ENCODE data around the gene WSB2. TPM values are rescaled to one million over a fixed set of nuclear protein-coding genes. Genes with fewer than 3 reads are reported as not detected.

WSB2 gene
- total and polyA plus RNA-seq, 2 of the 8 experiments (the other 6 are each of a cell fraction or from before 2014, with no cell fraction given): 47.5 to 58.2 TPM

GRCh38 chr12:118036672-118037411 is 24.1 kb downstream of the WSB2 start:
- H3K4me1 ChIP-seq (replicated peaks in 1 of 4; ENCODE audit: control insufficient read depth in 3 of 4, insufficient read depth in 4 of 4, low read length in 3 of 4): no peaks in the 10 kb centered on the region; a peak in 1 of 7 replicates
- H3K36me3 ChIP-seq (ENCODE audit: control insufficient read depth in 2 of 4, insufficient read depth in 4 of 4, low read length in 3 of 4): peaks cover 37 to 84% (median 56%) of the 10 kb centered on the region in 4 experiments
- no peak overlapping the region for H2BK15ac ChIP-seq (ENCODE audit: low read length)
- H3K27ac ChIP-seq (ENCODE audit: low read depth, low read length): no peak overlapping the region
- H3K14ac ChIP-seq (ENCODE audit: insufficient read length): no peak overlapping the region
- H4K5ac ChIP-seq (ENCODE audit: insufficient read length, low read depth, low read length): no peak overlapping the region
- WGBS, 2 experiments (ENCODE audit: extremely low coverage in 1 of 2, insufficient coverage in 1 of 2, insufficient read length in 1 of 2, insufficient replicate concordance in 2 of 2, low coverage in 1 of 2, low lambda C conversion rate in 2 of 2, missing lambda C conversion rate in 1 of 2): 90% methylated on average over 11 of the region's 11 CpGs; no CpG with 5 or more reads in 1 of the 2 experiments
- no peaks in the 10 kb centered on the region for H3K9me3 ChIP-seq (ENCODE audit: insufficient read depth in 2 of 2, low read depth in 1 of 2, low read length in 1 of 2)
- no peaks in the 10 kb centered on the region; the same call in 1 of the 2 replicates for H3K79me1 ChIP-seq (ENCODE audit: low read depth, low read length)
- peaks cover 0 to 5% of the 10 kb centered on the region in 2 experiments for H4K20me1 ChIP-seq (replicated peaks in 1 of 2; ENCODE audit: control insufficient read depth in 1 of 2, insufficient read depth in 2 of 2, low read length in 2 of 2)
- H3K79me2 ChIP-seq (ENCODE audit: control insufficient read depth in 1 of 2, insufficient read depth in 2 of 2, low read length in 2 of 2): no peaks in the 10 kb centered on the region
- ChIA-PET CTCF (ENCODE audit: partially characterized antibody) (interaction anchor here (0.7 to 3.3 kb wide), 7 partner anchors 16 to 163 kb away, joined by 3 to 39 read pairs (median 4); no protein-coding TSS in a partner anchor), POLR2A (ENCODE audit: partially characterized antibody) (interaction anchor here (1.2 to 12.8 kb wide), 7 partner anchors 8 to 158 kb away, joined by 3 to 113 read pairs (median 8); partner anchors contain the start of gene RFC5)
- H3K27me3 ChIP-seq (replicated peaks in 1 of 4; ENCODE audit: control insufficient read depth in 3 of 4, extremely low read depth in 1 of 4, insufficient read depth in 3 of 4, low read length in 3 of 4): no peaks in the 10 kb centered on the region
- no peak for FAIRE-seq
- no peak overlapping the region for H3K4ac ChIP-seq (replicated peaks; ENCODE audit: insufficient read length, low read depth, low read length)
- no peak overlapping the region for H3K4me2 ChIP-seq (ENCODE audit: insufficient read depth in 1 of 2, low read depth in 2 of 2, low read length in 2 of 2)
- no peak overlapping the region for H2BK5ac ChIP-seq (ENCODE audit: low read depth, low read length)
- H4K8ac ChIP-seq (ENCODE audit: extremely low read depth, insufficient read depth, low read length): no peak overlapping the region
- H3K9ac ChIP-seq (replicated peaks in 1 of 4; ENCODE audit: extremely low read depth in 1 of 4, low read depth in 3 of 4, low read length in 3 of 4): no peak overlapping the region
- no peak overlapping the region for H3K23ac ChIP-seq (ENCODE audit: insufficient read length)
- no peak for DNase-seq (ENCODE audit: low read depth in 1 of 2, low spot score in 2 of 2)
- no peak overlapping the region for H3K56ac ChIP-seq (replicated peaks; ENCODE audit: insufficient read length, low read depth, low read length)
- no peak overlapping the region for H3K18ac ChIP-seq (ENCODE audit: extremely low read depth, low read length)
- H2BK120ac ChIP-seq (replicated peaks; ENCODE audit: low read depth, low read length): no peak overlapping the region
- H2BK12ac ChIP-seq (ENCODE audit: low read depth, low read length): no peak overlapping the region
- no peaks in the 10 kb centered on the region for H3K23me2 ChIP-seq (ENCODE audit: low read depth, low read length)
- no peak overlapping the region for H3K4me3 ChIP-seq (ENCODE audit: extremely low read depth in 1 of 4, insufficient read depth in 2 of 4, low read depth in 3 of 4, low read length in 4 of 4)
- no peak overlapping the region for H2BK20ac ChIP-seq (ENCODE audit: low read length)
- no peak overlapping the region for H2AK5ac ChIP-seq (ENCODE audit: low read depth, low read length)
- no peak overlapping the region for H2AFZ ChIP-seq (ENCODE audit: low read length)
- no peak overlapping the region for H4K91ac ChIP-seq (replicated peaks; ENCODE audit: insufficient read length, low read length)
- no peak for TF ChIP-seq CREB1 (IDR thresholded peaks at IDR 0.05)
- TF ChIP-seq ASH2L (IDR thresholded peaks at IDR 0.05; ENCODE audit: low read length): no peak
- no peak for TF ChIP-seq POU5F1 (IDR thresholded peaks at IDR 0.05; ENCODE audit: low read depth, low read length)
- no peak for TF ChIP-seq HDAC6 (IDR thresholded peaks at IDR 0.05; ENCODE audit: low read depth, low read length)
